ENCODE measurements around the gene SH3PXD2A. TPM values are rescaled to one million over a fixed set of nuclear protein-coding genes. Genes with fewer than 3 reads are reported as not detected.
A peak's percentile ranks its signal among the peaks of the same experiment; 100 is the strongest.

Gene SH3PXD2A
- total RNA-seq, 3 donors from 2014 or later = 14.3 to 30.5 (median 14.7) TPM

DNA sequence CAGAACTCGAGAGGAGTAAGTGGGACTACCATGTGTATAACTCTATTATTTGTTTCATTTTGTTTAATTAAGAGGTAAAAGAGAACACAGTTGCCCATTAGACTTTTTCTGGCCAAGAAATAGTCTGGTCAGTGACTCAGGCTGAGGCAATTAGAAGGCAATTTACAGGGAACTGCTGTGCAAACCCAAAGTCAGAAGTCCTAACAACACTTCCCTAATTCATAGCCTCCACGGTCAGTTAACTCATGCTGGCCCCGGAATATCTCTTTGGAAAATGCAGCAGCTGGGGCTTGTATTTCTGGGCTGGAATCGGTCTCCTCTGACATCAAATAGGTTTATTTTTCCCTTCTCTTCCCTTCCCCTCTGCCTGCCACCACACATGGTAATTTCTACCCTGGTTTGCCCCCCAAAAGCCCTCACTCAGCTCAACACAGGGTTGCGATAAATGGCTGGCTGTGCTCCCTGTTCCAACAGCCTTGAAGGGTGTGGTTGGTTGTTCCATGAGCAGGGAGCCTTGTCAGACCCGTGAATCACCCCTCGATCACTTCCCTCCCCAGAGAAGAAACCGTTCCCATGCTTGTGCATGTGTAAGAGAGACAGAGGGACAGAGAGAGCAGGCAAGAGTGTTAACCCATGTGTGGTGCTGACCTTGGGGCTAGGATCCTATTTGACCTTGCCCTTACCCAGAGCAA is 5.3 kb downstream of the SH3PXD2A start:
- no peaks in the 10 kb centered on the region for H3K9me3 ChIP-seq
- DNase-seq (ENCODE audit: low spot score in 2 of 2) = no peak
- no peaks in the 10 kb centered on the region for H3K27me3 ChIP-seq
- no peak overlapping the region for H3K4me3 ChIP-seq
- peak overlapping the region; percentile 57 to 74 for H3K27ac ChIP-seq
- peaks cover 4 to 17% of the 10 kb centered on the region in 2 donors for H3K4me1 ChIP-seq
- intact Hi-C loops (cut with DNase I; ENCODE audit: low total_unique reads) = no loop called here
- TF ChIP-seq, protein P1, sequence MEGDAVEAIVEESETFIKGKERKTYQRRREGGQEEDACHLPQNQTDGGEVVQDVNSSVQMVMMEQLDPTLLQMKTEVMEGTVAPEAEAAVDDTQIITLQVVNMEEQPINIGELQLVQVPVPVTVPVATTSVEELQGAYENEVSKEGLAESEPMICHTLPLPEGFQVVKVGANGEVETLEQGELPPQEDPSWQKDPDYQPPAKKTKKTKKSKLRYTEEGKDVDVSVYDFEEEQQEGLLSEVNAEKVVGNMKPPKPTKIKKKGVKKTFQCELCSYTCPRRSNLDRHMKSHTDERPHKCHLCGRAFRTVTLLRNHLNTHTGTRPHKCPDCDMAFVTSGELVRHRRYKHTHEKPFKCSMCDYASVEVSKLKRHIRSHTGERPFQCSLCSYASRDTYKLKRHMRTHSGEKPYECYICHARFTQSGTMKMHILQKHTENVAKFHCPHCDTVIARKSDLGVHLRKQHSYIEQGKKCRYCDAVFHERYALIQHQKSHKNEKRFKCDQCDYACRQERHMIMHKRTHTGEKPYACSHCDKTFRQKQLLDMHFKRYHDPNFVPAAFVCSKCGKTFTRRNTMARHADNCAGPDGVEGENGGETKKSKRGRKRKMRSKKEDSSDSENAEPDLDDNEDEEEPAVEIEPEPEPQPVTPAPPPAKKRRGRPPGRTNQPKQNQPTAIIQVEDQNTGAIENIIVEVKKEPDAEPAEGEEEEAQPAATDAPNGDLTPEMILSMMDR (IDR thresholded peaks at IDR 0.05) = no peak
- TF ChIP-seq POLR2A (IDR thresholded peaks at IDR 0.05) (no peak), POLR2AphosphoS5 (IDR thresholded peaks at IDR 0.05) (no peak)
- no peaks in the 10 kb centered on the region for H3K36me3 ChIP-seq

DNA sequence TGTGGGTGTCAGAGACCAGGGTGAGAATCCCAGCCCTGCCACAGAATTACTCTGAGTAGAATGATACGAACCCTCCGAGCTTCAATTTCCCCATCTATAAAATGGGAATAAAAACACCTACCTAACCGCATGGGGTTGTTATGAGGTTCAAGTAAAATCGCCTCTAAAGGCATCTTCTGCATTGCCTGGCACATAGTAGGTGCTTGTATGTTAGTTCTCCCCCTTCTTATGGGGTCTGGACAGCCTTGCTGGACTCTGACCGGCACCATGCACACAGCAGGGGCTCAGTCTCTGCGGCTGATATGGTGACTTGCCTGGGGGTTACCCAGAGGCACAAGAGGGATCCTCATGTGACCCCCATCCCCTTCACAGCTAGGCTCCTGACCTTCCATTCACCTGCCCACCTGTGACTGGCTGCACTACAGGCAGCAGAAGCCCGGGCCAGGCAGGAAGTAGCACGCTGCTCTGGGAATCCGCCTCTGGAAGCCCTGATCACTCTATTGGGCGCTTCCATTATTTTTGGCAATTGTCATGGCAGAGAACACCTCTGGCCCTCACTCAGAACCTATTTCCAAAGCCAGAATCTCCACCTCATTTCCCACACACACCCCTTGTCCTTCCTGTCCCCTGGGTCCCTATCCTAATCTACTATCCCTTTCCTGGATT is 6.0 kb downstream of the SH3PXD2A start:
- H3K36me3 ChIP-seq = no peaks in the 10 kb centered on the region
- TF ChIP-seq POLR2A (IDR thresholded peaks at IDR 0.05) (no peak), POLR2AphosphoS5 (IDR thresholded peaks at IDR 0.05) (no peak)
- TF ChIP-seq, protein P1 (IDR thresholded peaks at IDR 0.05) = no peak
- intact Hi-C loops (cut with DNase I; ENCODE audit: low total_unique reads) = no loop called here
- H3K27ac ChIP-seq = peak overlapping the region; percentile 57 to 74
- H3K9me3 ChIP-seq = no peaks in the 10 kb centered on the region
- peaks cover 7 to 20% of the 10 kb centered on the region in 2 donors for H3K4me1 ChIP-seq
- no peaks in the 10 kb centered on the region for H3K27me3 ChIP-seq
- no peak overlapping the region for H3K4me3 ChIP-seq
- DNase-seq (ENCODE audit: low spot score in 2 of 2) = no peak

DNA sequence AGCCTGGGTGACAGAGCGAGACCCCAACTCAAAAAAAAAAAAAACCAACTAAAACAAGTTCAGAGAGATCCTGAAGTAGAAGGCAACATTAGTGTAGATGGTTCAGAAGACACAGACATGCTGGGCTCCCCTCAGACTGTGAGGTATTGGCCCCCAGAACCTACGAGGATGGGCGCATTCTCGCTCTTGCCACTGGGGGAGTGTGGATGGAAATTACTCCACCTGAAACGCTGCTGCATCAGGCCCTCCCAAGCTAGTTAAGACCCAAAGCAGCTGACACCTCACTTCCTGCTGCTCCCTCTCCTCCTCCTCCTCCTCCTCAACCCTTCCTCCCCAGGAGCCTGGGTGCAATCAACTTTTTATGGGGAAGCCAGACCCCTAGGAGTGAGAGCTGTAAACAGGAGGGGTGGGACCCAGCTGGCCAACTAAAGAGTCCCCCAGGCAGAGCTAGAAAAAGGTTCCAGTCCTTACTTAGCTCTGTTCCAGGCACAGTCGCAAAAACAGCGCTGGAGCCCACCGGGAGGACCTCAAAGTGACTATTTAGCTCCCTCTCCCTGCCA is 7.4 kb downstream of the SH3PXD2A start:
- H3K4me1 ChIP-seq = peaks cover 12 to 17% of the 10 kb centered on the region in 2 donors

DNA sequence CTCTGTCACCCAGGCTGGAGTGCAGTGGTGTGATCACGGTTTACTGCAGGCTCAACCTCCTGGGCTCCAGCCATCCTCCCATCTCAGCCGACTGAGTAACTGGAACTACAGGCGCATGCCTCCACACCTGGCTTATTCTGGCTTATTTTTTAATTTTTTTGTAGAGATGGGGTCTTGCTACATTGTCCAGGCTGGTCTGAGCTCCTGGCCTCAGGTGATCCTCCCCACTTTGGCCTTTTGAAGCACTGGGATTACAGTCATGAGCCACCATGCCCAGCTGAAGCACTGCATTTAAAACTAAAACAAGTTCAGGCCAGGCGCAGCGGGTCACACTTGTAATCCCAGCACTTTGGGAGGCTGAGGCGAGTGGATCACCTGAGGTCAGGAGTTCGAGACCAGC is 8.0 kb downstream of the SH3PXD2A start:
- intact Hi-C loops (cut with DNase I; ENCODE audit: low total_unique reads) = no loop called here

More for the DNA sequence above, 7.4 kb downstream of the SH3PXD2A start:
- intact Hi-C loops (cut with DNase I; ENCODE audit: low total_unique reads) = no loop called here
- no peak for DNase-seq (ENCODE audit: low spot score in 2 of 2)
- Histone ChIP-seq H3K9me3 (no peaks in the 10 kb centered on the region), H3K27ac (no peak overlapping the region), H3K27me3 (no peaks in the 10 kb centered on the region), H3K36me3 (no peaks in the 10 kb centered on the region), H3K4me3 (no peak overlapping the region)
- TF ChIP-seq POLR2AphosphoS5 (IDR thresholded peaks at IDR 0.05) (no peak), POLR2A (IDR thresholded peaks at IDR 0.05) (no peak)
- TF ChIP-seq, protein P1 (IDR thresholded peaks at IDR 0.05) = no peak

More for the DNA sequence above, 8.0 kb downstream of the SH3PXD2A start:
- TF ChIP-seq POLR2AphosphoS5 (IDR thresholded peaks at IDR 0.05) (no peak), POLR2A (IDR thresholded peaks at IDR 0.05) (no peak)
- TF ChIP-seq, protein P1 (IDR thresholded peaks at IDR 0.05) = no peak
- Histone ChIP-seq H3K9me3 (no peaks in the 10 kb centered on the region), H3K27me3 (no peaks in the 10 kb centered on the region), H3K4me3 (no peak overlapping the region), H3K36me3 (no peaks in the 10 kb centered on the region), H3K27ac (no peak overlapping the region), H3K4me1 (peaks cover 9 to 17% of the 10 kb centered on the region in 2 donors)
- no peak for DNase-seq (ENCODE audit: low spot score in 2 of 2)
